OCI-LY1 (cell line): ENCODE measurements around the gene ALS2CL.

ENCODE experiments used
- H2AFZ ChIP-seq: fragments of 200-600 bp; sonication (generic), shearing (Covaris generic); 2 replicates; pipeline ENCODE4 v1.6.0; 2014; ENCODE audit warnings: antibody characterized with exemption, mild to moderate bottlenecking, low read length
- H3F3A ChIP-seq: fragments of 200-600 bp; sonication (generic), shearing (Covaris generic); 2 replicates; pipeline ENCODE4 v1.6.0; 2014; ENCODE audit warnings: mild to moderate bottlenecking, antibody characterized with exemption, low read length, moderate library complexity; ENCODE audit not compliant: insufficient read depth
- H3K27ac ChIP-seq: fragments of 200-600 bp; sonication (generic); 2 replicates; pipeline ENCODE4 v1.5.1; 2014; ENCODE audit warnings: low read length, mixed run types, mild to moderate bottlenecking, low read depth; ENCODE audit not compliant: poor library complexity, severe bottlenecking
- H3K27me3 ChIP-seq: fragments of 200-600 bp; sonication (generic); 2 replicates; pipeline ENCODE4 v1.6.0; 2014; ENCODE audit warnings: antibody characterized with exemption, mild to moderate bottlenecking, low read length, moderate library complexity; ENCODE audit not compliant: insufficient read depth
- H3K36me3 ChIP-seq: fragments of 200-600 bp; sonication (generic); 2 replicates; pipeline ENCODE4 v1.6.1; 2014; ENCODE audit warnings: mild to moderate bottlenecking, antibody characterized with exemption, low read length, moderate library complexity, mixed read lengths; ENCODE audit not compliant: insufficient read depth
- H3K4me1 ChIP-seq: fragments of 200-600 bp; sonication (generic); 2 replicates; pipeline ENCODE4 v1.5.1; 2014; ENCODE audit warnings: mild to moderate bottlenecking, low read length, moderate library complexity; ENCODE audit not compliant: insufficient read depth, severe bottlenecking
- H3K4me2 ChIP-seq: fragments of 200-600 bp; sonication (generic), shearing (Covaris generic); 2 replicates; pipeline ENCODE4 v1.6.1; 2014; ENCODE audit warnings: low read length
- H3K4me3 ChIP-seq: fragments of 200-600 bp; sonication (generic); 2 replicates; pipeline ENCODE4 v1.5.1; 2014; ENCODE audit warnings: low read length, low read depth, mild to moderate bottlenecking, mixed read lengths; ENCODE audit not compliant: poor library complexity, severe bottlenecking
- H3K79me2 ChIP-seq: fragments of 200-600 bp; shearing (Covaris generic); 2 replicates; pipeline ENCODE4 v1.6.1; 2016; ENCODE audit warnings: mixed run types, low read length, mixed read lengths; ENCODE audit not compliant: insufficient read depth
- H3K9ac ChIP-seq: fragments of 200-600 bp; sonication (generic), shearing (Covaris generic); 2 replicates; pipeline ENCODE4 v1.6.1; 2014; ENCODE audit warnings: mild to moderate bottlenecking, low read length, mixed read lengths
- H3K9me2 ChIP-seq: fragments of 200-600 bp; sonication (generic), shearing (Covaris generic); 2 replicates; pipeline ENCODE4 v1.6.1; 2014; ENCODE audit warnings: low read depth, mild to moderate bottlenecking, low read length, mixed read lengths
- H3K9me3 ChIP-seq: fragments of 200-600 bp; shearing (Covaris generic); 2 replicates; pipeline ENCODE4 v1.6.1; 2014; ENCODE audit warnings: low read length, mixed read lengths
- H4K20me1 ChIP-seq: fragments of 200-600 bp; sonication (generic), shearing (Covaris generic); 2 replicates; pipeline ENCODE4 v1.6.0; 2016; ENCODE audit warnings: mild to moderate bottlenecking, low read length; ENCODE audit not compliant: insufficient read depth
- CTCF ChIP-seq: fragments of 200-600 bp; sonication (generic), shearing (Covaris generic); IDR thresholded peaks from 2 replicates; pipeline ENCODE4 v1.5.1; 2017; ENCODE audit warnings: mild to moderate bottlenecking, antibody characterized with exemption, low read length, moderate library complexity, mixed read lengths
- EZH2 ChIP-seq: fragments of 200-600 bp; sonication (generic), shearing (Covaris generic); IDR thresholded peaks from 2 replicates; pipeline ENCODE4 v1.8.0; 2017; ENCODE audit warnings: borderline replicate concordance, mixed run types, mild to moderate bottlenecking, antibody characterized with exemption, low read length, moderate library complexity, mixed read lengths

ALS2CL gene

GRCh38 chr3:46671541-46672348, 21.7 kb downstream of the ALS2CL start:
- H3F3A ChIP-seq, result no peaks in the 10 kb centered on the region
- H2AFZ ChIP-seq, result no peak overlapping the region
- no peak overlapping the region for H3K4me3 ChIP-seq
- H3K27ac ChIP-seq, result no peak overlapping the region
- H3K4me1 ChIP-seq, result no peaks in the 10 kb centered on the region
- no peak overlapping the region for H3K4me2 ChIP-seq
- no peaks in the 10 kb centered on the region for H4K20me1 ChIP-seq
- no peaks in the 10 kb centered on the region for H3K36me3 ChIP-seq
- no peaks in the 10 kb centered on the region for H3K9me2 ChIP-seq
- no peaks in the 10 kb centered on the region for H3K9me3 ChIP-seq
- no peak overlapping the region for H3K9ac ChIP-seq
- no peak for TF ChIP-seq EZH2
- no peak for TF ChIP-seq CTCF
- H3K79me2 ChIP-seq, result no peaks in the 10 kb centered on the region
- H3K27me3 ChIP-seq, result 0 out of 2 replicates have a peak, but pooled peaks cover 5% of the 10 kb centered on the region

- Histone ChIP-seq H3K4me2 (no peak overlapping the region), H3K79me2 (no peaks in the 10 kb centered on the region), H3K4me1 (no peaks in the 10 kb centered on the region), H3K9ac (no peak overlapping the region), H4K20me1 (no peaks in the 10 kb centered on the region), H3K27ac (no peak overlapping the region), H3K4me3 (no peak overlapping the region), H3F3A (no peaks in the 10 kb centered on the region), H3K36me3 (no peaks in the 10 kb centered on the region), H2AFZ (no peak overlapping the region), H3K9me3 (no peaks in the 10 kb centered on the region), H3K9me2 (no peaks in the 10 kb centered on the region), H3K27me3 (0 out of 2 replicates have a peak, but pooled peaks cover 2% of the 10 kb centered on the region)
- TF ChIP-seq CTCF (no peak), EZH2 (no peak)
Observed at GRCh38 chr3:46670891-46671427, 22.5 kb downstream of the ALS2CL start.

GRCh38 chr3:46670000-46670890, 23.2 kb downstream of the ALS2CL start:
- H3K36me3 ChIP-seq, result no peaks in the 10 kb centered on the region
- no peak overlapping the region for H3K27ac ChIP-seq
- no peaks in the 10 kb centered on the region for H3K27me3 ChIP-seq
- no peaks in the 10 kb centered on the region for H3K9me2 ChIP-seq
- TF ChIP-seq EZH2 (no peak), CTCF (no peak)
- no peaks in the 10 kb centered on the region for H3K4me1 ChIP-seq
- H3K9ac ChIP-seq, result no peak overlapping the region
- no peaks in the 10 kb centered on the region for H3F3A ChIP-seq
- H3K4me3 ChIP-seq, result no peak overlapping the region
- H3K79me2 ChIP-seq, result no peaks in the 10 kb centered on the region
- H4K20me1 ChIP-seq, result no peaks in the 10 kb centered on the region
- H3K9me3 ChIP-seq, result no peaks in the 10 kb centered on the region
- no peak overlapping the region for H3K4me2 ChIP-seq
- H2AFZ ChIP-seq, result no peak overlapping the region
